GM18909 (cell line): Measurements from ENCODE around the gene CYP2A13.
"Not testable (repeated sequence)": the region's sequence is repeated elsewhere in the genome, so short reads cannot be mapped to it uniquely, and the experiment has no call there.

Experiments
- ATAC-seq: cut with Tn5 transposase; IDR thresholded peaks from one replicate; pipeline ENCODE4 v1.9.1; 2021; ENCODE audit warnings: mild to moderate bottlenecking; ENCODE audit not compliant: unreplicated experiment, poor library complexity

Gene CYP2A13

GRCh38 chr19:41088151-41088550 lies at the start of gene CYP2A13:
Gene CYP2A13 (plus strand): TSS chr19:41088451. CDS start chr19:41088472, 21 bp downstream.
- ATAC-seq = no peak

GRCh38 chr19:41039806-41040205 lies 48.4 kb upstream of the CYP2A13 start:
- ATAC-seq = no peak

GRCh38 chr19:41045095-41045494 lies 43.2 kb upstream of the CYP2A13 start:
- ATAC-seq = not testable (repeated sequence)

GRCh38 chr19:41050426-41050825 lies 37.8 kb upstream of the CYP2A13 start:
- ATAC-seq = no peak

GRCh38 chr19:41052162-41052561 lies 36.1 kb upstream of the CYP2A13 start:
- ATAC-seq = not testable (repeated sequence)

GRCh38 chr19:41053331-41053730 lies 34.9 kb upstream of the CYP2A13 start:
- ATAC-seq = not testable (repeated sequence)

- no peak for ATAC-seq
These were observed 23.2 kb upstream of the CYP2A13 start for GRCh38 chr19:41064974-41065569.

- no peak for ATAC-seq
These were observed 12.0 kb upstream of the CYP2A13 start for GRCh38 chr19:41076286-41076685.

GRCh38 chr19:41083516-41083915 lies 4.7 kb upstream of the CYP2A13 start:
- no peak for ATAC-seq

- no peak for ATAC-seq
These were observed 2.4 kb upstream of the CYP2A13 start for GRCh38 chr19:41085748-41086415.

GRCh38 chr19:41089959-41090358 lies 1.7 kb downstream of the CYP2A13 start:
- ATAC-seq = no peak

GRCh38 chr19:41095703-41096102 lies 7.5 kb downstream of the CYP2A13 start:
- ATAC-seq = no peak

- no peak for ATAC-seq
These were observed 8.1 kb downstream of the CYP2A13 start for GRCh38 chr19:41096353-41096752.

GRCh38 chr19:41097302-41097701 lies 9.1 kb downstream of the CYP2A13 start:
- ATAC-seq = no peak

- no peak for ATAC-seq
These were observed 10.5 kb downstream of the CYP2A13 start for GRCh38 chr19:41098762-41099161.

- ATAC-seq = not testable (repeated sequence)
These were observed 14.0 kb downstream of the CYP2A13 start for GRCh38 chr19:41102210-41102609.

GRCh38 chr19:41106177-41106576 lies 17.9 kb downstream of the CYP2A13 start:
- ATAC-seq = no peak

- ATAC-seq = no peak
These were observed 23.0 kb downstream of the CYP2A13 start for GRCh38 chr19:41111296-41111695.

GRCh38 chr19:41111750-41112295 lies 23.6 kb downstream of the CYP2A13 start:
- ATAC-seq = no peak

GRCh38 chr19:41112728-41113290 lies 24.6 kb downstream of the CYP2A13 start:
- no peak for ATAC-seq

GRCh38 chr19:41114132-41114531 lies 25.9 kb downstream of the CYP2A13 start, which contains the start of gene CYP2F1:
Gene CYP2F1 (plus strand): TSS chr19:41114432. CDS start chr19:41116189, 1,757 bp downstream.
- no peak for ATAC-seq
